Epithelial cell of proximal tubule (primary cell): ENCODE data around the gene EML1. TPM values are rescaled to one million over a fixed set of nuclear protein-coding genes. Genes with fewer than 3 reads are reported as not detected.

Experiments used
- DNase-seq: peaks from one replicate; pipeline ENCODE4 v3.0.0-alpha.2; 2011; ENCODE audit warnings: low read depth
- H3K4me3 ChIP-seq: 2 replicates; pipeline ENCODE4 v1.5.1; 2011; ENCODE audit warnings: low read depth, mild to moderate bottlenecking, low read length
- total RNA-seq: library from RNA; depleted of rRNA; stranded (reverse); fragments of >200 nt; gene quantifications from 2 replicates; pipeline ENCODE4 v1.2.3, GENCODE V29; 2015
- TF ChIP-seq, protein P1 (sequence below): conservative IDR thresholded peaks from 2 replicates; pipeline ENCODE4 v1.5.1; 2012; ENCODE audit warnings: low read depth, mild to moderate bottlenecking, low read length

Gene EML1
- total RNA-seq, 1 donor from 2014 or later = 25.1 TPM

DNA sequence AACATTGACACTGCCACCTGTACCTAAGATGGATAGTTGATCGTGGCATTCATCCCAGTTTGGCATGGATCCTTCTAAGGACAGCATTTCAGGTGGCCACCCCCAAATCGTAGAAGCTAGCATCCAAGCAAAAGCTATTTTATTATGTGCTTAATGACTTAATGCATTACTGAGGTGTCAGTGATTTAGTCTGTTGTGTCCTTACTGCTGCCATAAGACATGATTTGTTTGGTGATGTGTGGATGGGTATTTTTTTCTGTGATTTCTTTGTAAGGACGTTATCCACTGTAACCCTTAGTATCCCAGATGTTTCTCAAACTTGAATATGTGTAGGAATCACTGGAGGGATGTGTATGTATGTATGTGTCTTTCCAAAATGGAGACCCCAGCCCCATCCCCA lies 190.8 kb downstream of the EML1 start:
- no peak for DNase-seq
- TF ChIP-seq, protein P1, sequence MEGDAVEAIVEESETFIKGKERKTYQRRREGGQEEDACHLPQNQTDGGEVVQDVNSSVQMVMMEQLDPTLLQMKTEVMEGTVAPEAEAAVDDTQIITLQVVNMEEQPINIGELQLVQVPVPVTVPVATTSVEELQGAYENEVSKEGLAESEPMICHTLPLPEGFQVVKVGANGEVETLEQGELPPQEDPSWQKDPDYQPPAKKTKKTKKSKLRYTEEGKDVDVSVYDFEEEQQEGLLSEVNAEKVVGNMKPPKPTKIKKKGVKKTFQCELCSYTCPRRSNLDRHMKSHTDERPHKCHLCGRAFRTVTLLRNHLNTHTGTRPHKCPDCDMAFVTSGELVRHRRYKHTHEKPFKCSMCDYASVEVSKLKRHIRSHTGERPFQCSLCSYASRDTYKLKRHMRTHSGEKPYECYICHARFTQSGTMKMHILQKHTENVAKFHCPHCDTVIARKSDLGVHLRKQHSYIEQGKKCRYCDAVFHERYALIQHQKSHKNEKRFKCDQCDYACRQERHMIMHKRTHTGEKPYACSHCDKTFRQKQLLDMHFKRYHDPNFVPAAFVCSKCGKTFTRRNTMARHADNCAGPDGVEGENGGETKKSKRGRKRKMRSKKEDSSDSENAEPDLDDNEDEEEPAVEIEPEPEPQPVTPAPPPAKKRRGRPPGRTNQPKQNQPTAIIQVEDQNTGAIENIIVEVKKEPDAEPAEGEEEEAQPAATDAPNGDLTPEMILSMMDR = no peak
- no peak overlapping the region for H3K4me3 ChIP-seq

DNA sequence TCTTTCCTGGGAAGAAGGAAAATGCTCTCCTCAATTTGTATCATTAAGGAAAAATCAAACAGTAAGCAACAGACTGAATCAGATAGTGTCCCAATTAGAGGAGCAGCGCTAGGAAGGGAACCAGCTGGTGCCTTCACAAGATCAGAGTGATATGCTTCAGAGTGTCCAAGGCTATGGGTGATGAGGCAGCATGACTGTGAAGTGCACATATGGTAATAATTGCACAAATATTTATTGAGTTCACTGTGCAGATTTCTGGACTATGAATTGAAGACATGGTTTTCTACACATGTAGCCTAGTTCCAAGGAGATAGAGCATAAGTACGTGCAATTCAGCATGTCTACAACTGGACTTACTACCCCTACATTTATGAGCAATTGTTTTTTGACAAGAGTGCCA lies 193.2 kb downstream of the EML1 start:
- DNase-seq = no peak
- TF ChIP-seq, protein P1 = no peak
- no peak overlapping the region for H3K4me3 ChIP-seq

DNA sequence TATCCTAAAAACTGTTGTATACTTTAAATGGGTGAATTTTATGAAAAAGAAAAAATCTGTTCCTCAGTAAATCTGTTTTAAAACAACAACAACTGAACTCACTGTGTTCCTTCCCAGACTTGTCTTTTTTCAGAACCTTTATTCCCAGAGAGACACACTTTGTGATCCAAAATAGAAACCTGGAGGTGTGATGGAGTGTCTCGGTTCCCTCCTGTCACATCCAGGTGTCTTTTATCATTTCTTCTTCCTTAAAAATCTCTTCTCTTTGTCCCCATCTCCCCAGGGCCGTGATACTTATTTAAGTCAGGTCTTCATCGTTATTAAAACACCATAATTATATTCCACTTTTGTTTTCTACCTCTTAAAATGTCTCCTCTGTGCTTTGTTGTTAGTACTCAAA lies 195.8 kb downstream of the EML1 start:
- no peak overlapping the region for H3K4me3 ChIP-seq
- no peak for DNase-seq
- TF ChIP-seq, protein P1 = no peak

DNA sequence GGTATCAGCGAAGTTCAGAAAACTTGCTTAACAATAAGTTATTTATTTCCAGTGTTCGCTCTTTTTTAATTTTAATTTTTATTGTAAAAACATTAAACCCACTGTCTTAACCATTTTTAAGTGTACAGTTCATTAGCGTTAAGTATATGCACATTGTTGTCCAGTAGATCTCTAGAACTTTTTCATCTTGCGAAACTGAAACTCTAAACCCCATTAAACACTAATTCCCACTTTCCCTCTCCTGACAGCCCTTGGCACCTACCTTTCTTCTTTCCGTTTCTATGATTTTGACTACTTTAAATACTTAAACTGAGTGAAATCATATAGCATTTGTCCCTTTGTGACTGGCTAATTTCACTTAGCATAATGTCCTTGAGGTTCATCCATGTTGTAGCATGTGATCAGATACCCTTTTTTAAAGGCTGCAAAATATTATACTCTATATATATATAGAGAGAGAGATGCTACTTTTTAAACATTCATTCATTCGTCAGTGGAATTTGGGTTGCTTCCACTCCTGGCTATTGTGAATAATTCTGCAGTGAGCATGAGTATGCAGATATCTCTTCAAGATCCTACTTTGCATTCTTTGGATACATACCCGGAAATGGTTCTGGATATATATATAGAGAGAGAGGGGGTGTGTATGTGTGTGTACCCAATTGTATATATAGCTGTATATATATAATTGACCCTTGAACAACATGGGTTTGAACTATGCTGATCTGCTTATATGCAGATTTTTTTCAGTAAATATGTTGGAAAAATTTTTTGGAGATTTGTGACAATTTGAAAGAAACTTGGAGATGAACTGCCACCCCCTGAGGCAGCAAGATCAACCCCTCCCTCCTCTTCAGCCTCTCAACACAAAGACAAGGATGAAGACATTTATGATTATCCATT lies 197.3 kb downstream of the EML1 start:
- TF ChIP-seq, protein P1 = no peak
- no peak overlapping the region for H3K4me3 ChIP-seq
- DNase-seq = no peak

DNA sequence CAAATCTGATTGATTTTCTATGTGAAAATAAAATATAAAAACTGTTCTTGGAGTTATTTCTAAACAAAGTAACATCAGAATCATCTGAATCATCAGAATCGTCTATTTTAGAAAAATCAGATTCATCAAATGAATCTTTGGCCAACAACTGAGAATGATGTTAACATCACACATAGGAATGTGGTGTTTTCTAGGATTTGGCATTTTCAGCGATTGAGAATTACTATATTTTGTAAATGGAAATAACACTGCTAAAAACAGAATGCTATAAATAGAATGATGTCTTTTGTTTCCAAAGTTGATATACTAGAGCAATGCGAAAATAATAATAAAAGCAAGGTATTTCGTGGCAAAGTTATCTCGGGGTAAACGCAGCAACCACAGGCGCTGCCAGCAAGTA lies 198.1 kb downstream of the EML1 start:
- no peak for DNase-seq
- no peak overlapping the region for H3K4me3 ChIP-seq
- TF ChIP-seq, protein P1 = no peak

Other genes starting within 250 kb of the EML1 start
- 29.6 and 34.8 TPM in 2 replicates for gene CCDC85C, start 189.2 kb upstream of the EML1 start, total RNA-seq
- 0.87 and 4.9 TPM in 2 replicates for gene HHIPL1, start 148.3 kb upstream of the EML1 start, total RNA-seq
- gene CYP46A1, start 109.1 kb upstream of the EML1 start, total RNA-seq = under 0.01 TPM in 1 of 2 replicates, not detected in the other